Trophoblast cell (in vitro differentiated cells and primary cell): Measurements from ENCODE around the gene CDC25B.

Experiments
- DNase-seq, 2 donors: peaks; one replicate each; pipeline ENCODE4 v3.0.0-alpha.2; 2016
- H2AFZ ChIP-seq: 2 replicates; pipeline ENCODE4 v1.6.1; 2013; ENCODE audit warnings: low read length, moderate library complexity, mild to moderate bottlenecking; ENCODE audit not compliant: insufficient read depth, poor library complexity
- H2AK5ac ChIP-seq: 2 replicates; pipeline ENCODE4 v1.6.1; 2013; ENCODE audit warnings: mild to moderate bottlenecking, low read length
- H2BK120ac ChIP-seq: 2 replicates; pipeline ENCODE4 v1.6.1; 2013; ENCODE audit warnings: low read length, mild to moderate bottlenecking, moderate library complexity; ENCODE audit not compliant: insufficient read depth, poor library complexity
- H2BK12ac ChIP-seq: 2 replicates; pipeline ENCODE4 v1.6.1; 2013; ENCODE audit warnings: mild to moderate bottlenecking, low read length, moderate library complexity
- H2BK5ac ChIP-seq: 2 replicates; pipeline ENCODE4 v1.6.1; 2013; ENCODE audit warnings: low read length, low read depth, moderate library complexity, mild to moderate bottlenecking; ENCODE audit not compliant: poor library complexity
- H3K14ac ChIP-seq: 2 replicates; pipeline ENCODE4 v1.6.1; 2013; ENCODE audit warnings: mild to moderate bottlenecking, low read length
- H3K18ac ChIP-seq: 2 replicates; pipeline ENCODE4 v1.6.1; 2013; ENCODE audit warnings: mild to moderate bottlenecking, low read length
- H3K23ac ChIP-seq: 2 replicates; pipeline ENCODE4 v1.6.1; 2013; ENCODE audit warnings: low read length
- H3K27ac ChIP-seq: 2 replicates; pipeline ENCODE4 v1.5.1; 2013; ENCODE audit warnings: low read depth, mild to moderate bottlenecking, inconsistent platforms, low read length, moderate library complexity
- H3K27me3 ChIP-seq: 2 replicates; pipeline ENCODE4 v1.6.1; 2013; ENCODE audit warnings: inconsistent platforms, mild to moderate bottlenecking, low read length, moderate library complexity; ENCODE audit not compliant: insufficient read depth
- H3K36me3 ChIP-seq, 2 experiments: 1 replicate in 1 of 2; 2 replicates in 1 of 2; pipeline ENCODE4 v1.6.1; 2013; ENCODE audit warnings: low read length in 2 of 2, mild to moderate bottlenecking in 2 of 2, moderate library complexity in 1 of 2; ENCODE audit not compliant: insufficient read depth in 2 of 2, control insufficient read depth in 1 of 2
- H3K4ac ChIP-seq: 2 replicates; pipeline ENCODE4 v1.6.1; 2013; ENCODE audit warnings: low read depth, mild to moderate bottlenecking, low read length, moderate library complexity
- H3K4me1 ChIP-seq, 2 experiments: 1 replicate in 1 of 2; 2 replicates in 1 of 2; pipeline ENCODE4 v1.6.1; 2013; ENCODE audit warnings: low read length in 2 of 2, mild to moderate bottlenecking in 2 of 2, moderate library complexity in 1 of 2; ENCODE audit not compliant: insufficient read depth in 2 of 2, control insufficient read depth in 1 of 2
- H3K4me2 ChIP-seq: 2 replicates; pipeline ENCODE4 v1.6.1; 2013; ENCODE audit warnings: inconsistent platforms, mild to moderate bottlenecking, low read length, moderate library complexity
- H3K4me3 ChIP-seq: 2 replicates; pipeline ENCODE4 v1.5.1; 2013; ENCODE audit warnings: mild to moderate bottlenecking, low read depth, low read length, inconsistent platforms
- H3K79me1 ChIP-seq: one replicate; pipeline ENCODE4 v1.6.1; 2013; ENCODE audit warnings: low read length
- H3K79me2 ChIP-seq: 2 replicates; pipeline ENCODE4 v1.6.1; 2013; ENCODE audit warnings: low read length, mild to moderate bottlenecking; ENCODE audit not compliant: control insufficient read depth, insufficient read depth, poor library complexity
- H3K9ac ChIP-seq: 2 replicates; pipeline ENCODE4 v1.6.1; 2013; ENCODE audit warnings: mild to moderate bottlenecking, low read length
- H3K9me3 ChIP-seq: 2 replicates; pipeline ENCODE4 v1.6.1; 2013; ENCODE audit warnings: low read depth, mild to moderate bottlenecking, control low read depth, inconsistent platforms, low read length; ENCODE audit not compliant: insufficient read depth
- H4K12ac ChIP-seq: 2 replicates; pipeline ENCODE4 v1.6.1; 2013; ENCODE audit warnings: low read depth, mild to moderate bottlenecking, low read length, moderate library complexity
- H4K8ac ChIP-seq: 2 replicates; pipeline ENCODE4 v1.6.1; 2013; ENCODE audit warnings: low read depth, mild to moderate bottlenecking, low read length, moderate library complexity
- H4K91ac ChIP-seq: one replicate; pipeline ENCODE4 v1.6.1; 2013; ENCODE audit warnings: low read depth, mild to moderate bottlenecking, low read length, moderate library complexity
- WGBS: extraction: QIAGEN DNeasy Blood & Tissue Kit; methylation state at CpG from one replicate; pipeline ENCODE4 v1.1.7; 2013; ENCODE audit warnings: missing lambda C conversion rate; ENCODE audit not compliant: insufficient read length, insufficient coverage; ENCODE audit errors: extremely low coverage; 5-methylcytosine and 5-hydroxymethylcytosine counted together

The CDC25B gene

DNA sequence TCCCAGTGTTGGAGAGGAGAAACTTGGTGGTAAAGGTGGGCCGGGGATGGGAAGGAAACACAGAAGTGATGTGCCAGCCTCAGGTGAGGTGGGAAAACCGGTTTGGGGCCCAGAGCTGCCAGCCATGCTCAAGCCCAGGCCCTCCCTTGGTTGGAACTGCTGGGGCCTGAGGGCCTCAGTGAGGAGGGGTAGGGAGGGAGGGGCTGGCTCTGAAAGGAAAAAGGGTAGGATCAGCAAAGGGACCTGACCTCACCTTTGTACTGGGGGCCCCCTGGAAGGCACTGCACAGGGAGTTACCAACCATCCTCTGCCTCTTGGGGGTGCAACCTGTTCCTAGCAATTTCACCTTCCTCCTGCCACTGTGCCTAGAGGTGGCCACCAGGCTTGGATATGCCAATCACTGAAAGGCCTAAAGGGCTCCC is 13.0 kb upstream of the CDC25B start:
- Histone ChIP-seq H3K4me2 (no peak overlapping the region), H3K9me3 (peaks cover 5% of the 10 kb centered on the region), H2BK120ac (no peak overlapping the region), H2AK5ac (no peak overlapping the region), H3K79me2 (peaks cover 5% of the 10 kb centered on the region), H2BK5ac (no peak overlapping the region), H3K23ac (no peak overlapping the region), H2AFZ (no peak overlapping the region), H3K36me3 (peaks cover 8 to 12% of the 10 kb centered on the region in 2 experiments), H4K8ac (no peak overlapping the region), H3K27ac (no peak overlapping the region), H2BK12ac (no peak overlapping the region), H3K9ac (no peak overlapping the region), H4K12ac (no peak overlapping the region), H3K27me3 (peaks cover 12% of the 10 kb centered on the region), H3K4me3 (no peak overlapping the region), H3K18ac (no peak overlapping the region), H3K14ac (no peak overlapping the region), H4K91ac (no peak overlapping the region), H3K4ac (no peak overlapping the region), H3K79me1 (peaks cover 3% of the 10 kb centered on the region), H3K4me1 (peaks cover 26 to 38% of the 10 kb centered on the region in 2 experiments)
- WGBS: no CpG with 5 or more reads among the region's 2 CpGs
- DNase-seq: peak in 1 of 2 donors; percentile 33

DNA sequence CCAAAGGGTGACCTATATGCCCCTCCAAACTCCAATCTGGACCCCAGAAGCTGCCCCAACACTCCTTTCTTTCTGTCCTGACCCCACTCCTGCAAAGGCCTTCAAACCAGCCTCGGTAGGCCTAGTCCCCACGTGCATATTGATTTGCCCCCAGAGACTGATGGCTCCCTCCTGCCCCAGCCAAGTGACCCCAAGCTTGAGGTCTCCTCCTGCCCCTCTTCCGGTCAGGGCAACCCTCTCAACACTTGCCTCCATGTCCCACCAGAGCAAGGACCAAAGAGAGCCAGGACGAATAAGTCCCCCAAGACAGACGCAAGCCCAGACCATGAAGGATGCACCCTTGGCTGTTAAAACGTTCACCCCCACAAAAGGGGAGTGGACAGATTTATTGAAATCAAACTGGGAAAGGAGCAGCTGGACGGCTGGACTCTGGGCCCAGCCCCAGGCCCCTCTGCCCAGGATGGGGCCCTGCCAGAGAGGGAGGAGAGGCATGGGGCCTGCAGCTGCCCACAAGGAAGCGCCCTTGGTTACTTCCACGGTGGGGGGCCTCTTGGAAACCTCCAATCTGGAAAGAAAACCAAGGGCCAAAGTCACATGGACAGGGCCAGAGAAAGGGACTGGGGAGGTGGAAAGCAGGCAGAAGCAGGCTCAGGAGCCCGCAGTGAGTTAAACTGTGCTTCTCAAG is 12.5 kb upstream of the CDC25B start:
- H4K12ac ChIP-seq: no peak overlapping the region
- no peak overlapping the region for H3K4me2 ChIP-seq
- H3K36me3 ChIP-seq: peaks cover 8 to 12% of the 10 kb centered on the region in 2 experiments
- H3K14ac ChIP-seq: no peak overlapping the region
- H2BK12ac ChIP-seq: no peak overlapping the region
- peaks cover 3% of the 10 kb centered on the region for H3K79me1 ChIP-seq
- H3K9ac ChIP-seq: no peak overlapping the region
- no CpG with 5 or more reads among the region's 10 CpGs for WGBS
- no peak for DNase-seq
- H2AFZ ChIP-seq: no peak overlapping the region
- no peak overlapping the region for H4K91ac ChIP-seq
- no peak overlapping the region for H2AK5ac ChIP-seq
- H3K4me1 ChIP-seq: peaks cover 21 to 34% of the 10 kb centered on the region in 2 experiments
- no peak overlapping the region for H3K23ac ChIP-seq
- no peak overlapping the region for H3K27ac ChIP-seq
- peaks cover 5% of the 10 kb centered on the region for H3K79me2 ChIP-seq
- H3K18ac ChIP-seq: no peak overlapping the region
- no peak overlapping the region for H4K8ac ChIP-seq
- no peak overlapping the region for H2BK120ac ChIP-seq
- peaks cover 6% of the 10 kb centered on the region for H3K27me3 ChIP-seq
- peaks cover 5% of the 10 kb centered on the region for H3K9me3 ChIP-seq
- no peak overlapping the region for H3K4ac ChIP-seq
- no peak overlapping the region for H2BK5ac ChIP-seq
- no peak overlapping the region for H3K4me3 ChIP-seq

DNA sequence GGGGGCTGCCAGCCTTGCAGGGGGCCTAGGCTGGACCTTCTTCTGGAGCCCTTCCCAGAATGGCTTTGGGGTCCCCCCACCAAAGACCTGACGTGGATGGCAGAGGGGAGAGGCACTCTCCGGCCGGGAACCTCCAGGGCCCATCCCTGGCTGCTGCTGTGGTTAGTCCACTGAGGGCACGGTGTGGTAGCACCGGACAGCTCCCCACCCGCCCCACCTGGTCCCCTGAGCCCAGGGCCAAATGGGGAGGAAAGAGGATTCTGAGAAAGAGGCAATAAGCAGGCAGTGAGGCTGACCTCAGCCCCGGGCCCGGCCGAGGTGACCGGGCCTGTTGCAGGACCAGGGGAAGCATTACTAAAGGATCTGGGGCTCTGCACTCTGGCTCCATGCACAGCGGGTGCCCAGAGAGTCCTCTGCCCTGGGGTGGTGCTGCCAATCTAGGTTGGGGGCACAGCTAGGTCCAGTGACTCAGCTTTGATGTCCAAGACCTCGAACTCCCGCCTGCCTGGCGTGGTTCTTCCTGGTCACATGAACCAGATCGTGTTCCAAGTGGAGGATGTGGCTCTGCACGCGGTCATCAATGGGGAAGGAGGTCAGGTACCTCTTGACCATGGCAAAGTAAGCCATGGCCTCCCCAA is 11.8 kb upstream of the CDC25B start:
- Histone ChIP-seq H3K36me3 (peaks cover 8 to 12% of the 10 kb centered on the region in 2 experiments), H3K9ac (no peak overlapping the region), H3K18ac (no peak overlapping the region), H2BK120ac (no peak overlapping the region), H4K91ac (no peak overlapping the region), H3K4me1 (peaks cover 21 to 34% of the 10 kb centered on the region in 2 experiments), H4K12ac (no peak overlapping the region), H4K8ac (no peak overlapping the region), H2BK5ac (no peak overlapping the region), H2BK12ac (no peak overlapping the region), H3K27me3 (no peaks in the 10 kb centered on the region), H3K4me3 (no peak overlapping the region), H3K79me1 (peaks cover 3% of the 10 kb centered on the region), H3K4me2 (no peak overlapping the region), H3K14ac (no peak overlapping the region), H3K9me3 (peaks cover 3% of the 10 kb centered on the region), H2AK5ac (no peak overlapping the region), H2AFZ (no peak overlapping the region), H3K79me2 (peaks cover 5% of the 10 kb centered on the region), H3K23ac (no peak overlapping the region), H3K4ac (no peak overlapping the region), H3K27ac (no peak overlapping the region)
- no peak for DNase-seq
- no CpG with 5 or more reads among the region's 17 CpGs for WGBS

DNA sequence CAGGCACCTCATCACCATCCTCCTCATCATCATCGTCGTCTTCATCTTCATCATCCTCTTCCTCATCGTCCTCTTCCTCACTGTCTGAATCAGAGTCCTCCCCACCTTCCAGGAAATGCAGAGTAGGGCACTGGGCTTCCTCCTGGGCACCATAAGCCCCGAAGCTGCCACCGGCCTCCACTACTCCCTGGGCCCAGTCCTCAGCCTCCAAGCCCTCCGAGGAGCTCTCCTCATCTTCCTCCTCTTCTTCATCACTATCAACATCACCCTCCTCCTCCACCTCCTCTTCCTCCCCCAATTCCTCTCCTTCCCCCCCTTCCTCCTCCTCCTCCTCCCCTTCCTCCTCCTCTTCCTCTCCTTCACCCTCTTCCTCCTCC is 11.3 kb upstream of the CDC25B start:
- Histone ChIP-seq H3K14ac (no peak overlapping the region), H3K27ac (no peak overlapping the region), H3K79me2 (peaks cover 5% of the 10 kb centered on the region), H4K12ac (no peak overlapping the region), H3K4me3 (no peak overlapping the region), H2BK5ac (no peak overlapping the region), H2AK5ac (no peak overlapping the region), H3K4ac (no peak overlapping the region), H2BK120ac (no peak overlapping the region), H4K8ac (no peak overlapping the region), H3K9me3 (peaks cover 3% of the 10 kb centered on the region), H3K27me3 (no peaks in the 10 kb centered on the region), H3K36me3 (peaks cover 8 to 12% of the 10 kb centered on the region in 2 experiments), H3K79me1 (peaks cover 3% of the 10 kb centered on the region), H3K23ac (no peak overlapping the region), H3K4me1 (peaks cover 21 to 34% of the 10 kb centered on the region in 2 experiments), H4K91ac (no peak overlapping the region), H3K9ac (no peak overlapping the region), H2AFZ (no peak overlapping the region), H3K4me2 (no peak overlapping the region), H3K18ac (no peak overlapping the region), H2BK12ac (no peak overlapping the region)
- no peak for DNase-seq
- WGBS: 100% methylated on average over 3 of the region's 6 CpGs
